Measurements from ENCODE around the gene CRYBA1.
"Not testable (repeated sequence)": the region's sequence is repeated elsewhere in the genome, so short reads cannot be mapped to it uniquely, and the experiment has no call there.

The CRYBA1 gene, protein sequence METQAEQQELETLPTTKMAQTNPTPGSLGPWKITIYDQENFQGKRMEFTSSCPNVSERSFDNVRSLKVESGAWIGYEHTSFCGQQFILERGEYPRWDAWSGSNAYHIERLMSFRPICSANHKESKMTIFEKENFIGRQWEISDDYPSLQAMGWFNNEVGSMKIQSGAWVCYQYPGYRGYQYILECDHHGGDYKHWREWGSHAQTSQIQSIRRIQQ

DNA sequence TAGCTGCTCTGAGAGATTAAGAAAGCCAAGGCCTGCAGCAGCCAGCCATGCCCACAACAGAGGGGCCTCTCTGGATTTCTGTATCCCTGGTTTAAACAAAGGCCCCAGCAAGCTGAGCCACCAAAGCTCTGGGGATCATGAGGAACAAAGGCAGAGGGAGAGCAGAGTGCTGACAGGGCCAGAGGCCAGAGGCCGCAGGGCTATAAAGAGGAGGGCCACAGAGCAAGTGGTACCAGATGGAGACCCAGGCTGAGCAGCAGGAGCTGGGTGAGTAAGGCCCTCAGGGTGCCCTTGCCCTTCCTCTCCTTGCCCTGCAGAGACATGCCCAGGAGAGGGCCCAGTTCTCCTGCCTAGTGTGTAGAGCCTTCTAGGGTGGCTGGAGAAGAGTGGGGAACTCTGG is at the start of gene CRYBA1:
TSS of gene CRYBA1 (plus strand) at position 232 of the 400 bp plus-strand sequence. CDS start at position 237, 5 bp downstream.
- H3K4me3 ChIP-seq (ENCODE audit: low read depth, low read length) = no peak within 1 kb of the TSS
- TF ChIP-seq, protein P1, sequence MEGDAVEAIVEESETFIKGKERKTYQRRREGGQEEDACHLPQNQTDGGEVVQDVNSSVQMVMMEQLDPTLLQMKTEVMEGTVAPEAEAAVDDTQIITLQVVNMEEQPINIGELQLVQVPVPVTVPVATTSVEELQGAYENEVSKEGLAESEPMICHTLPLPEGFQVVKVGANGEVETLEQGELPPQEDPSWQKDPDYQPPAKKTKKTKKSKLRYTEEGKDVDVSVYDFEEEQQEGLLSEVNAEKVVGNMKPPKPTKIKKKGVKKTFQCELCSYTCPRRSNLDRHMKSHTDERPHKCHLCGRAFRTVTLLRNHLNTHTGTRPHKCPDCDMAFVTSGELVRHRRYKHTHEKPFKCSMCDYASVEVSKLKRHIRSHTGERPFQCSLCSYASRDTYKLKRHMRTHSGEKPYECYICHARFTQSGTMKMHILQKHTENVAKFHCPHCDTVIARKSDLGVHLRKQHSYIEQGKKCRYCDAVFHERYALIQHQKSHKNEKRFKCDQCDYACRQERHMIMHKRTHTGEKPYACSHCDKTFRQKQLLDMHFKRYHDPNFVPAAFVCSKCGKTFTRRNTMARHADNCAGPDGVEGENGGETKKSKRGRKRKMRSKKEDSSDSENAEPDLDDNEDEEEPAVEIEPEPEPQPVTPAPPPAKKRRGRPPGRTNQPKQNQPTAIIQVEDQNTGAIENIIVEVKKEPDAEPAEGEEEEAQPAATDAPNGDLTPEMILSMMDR (IDR thresholded peaks at IDR 0.05; ENCODE audit: low read depth, low read length, missing control alignments) = no peak
- no peak for DNase-seq (ENCODE audit: low read depth)

DNA sequence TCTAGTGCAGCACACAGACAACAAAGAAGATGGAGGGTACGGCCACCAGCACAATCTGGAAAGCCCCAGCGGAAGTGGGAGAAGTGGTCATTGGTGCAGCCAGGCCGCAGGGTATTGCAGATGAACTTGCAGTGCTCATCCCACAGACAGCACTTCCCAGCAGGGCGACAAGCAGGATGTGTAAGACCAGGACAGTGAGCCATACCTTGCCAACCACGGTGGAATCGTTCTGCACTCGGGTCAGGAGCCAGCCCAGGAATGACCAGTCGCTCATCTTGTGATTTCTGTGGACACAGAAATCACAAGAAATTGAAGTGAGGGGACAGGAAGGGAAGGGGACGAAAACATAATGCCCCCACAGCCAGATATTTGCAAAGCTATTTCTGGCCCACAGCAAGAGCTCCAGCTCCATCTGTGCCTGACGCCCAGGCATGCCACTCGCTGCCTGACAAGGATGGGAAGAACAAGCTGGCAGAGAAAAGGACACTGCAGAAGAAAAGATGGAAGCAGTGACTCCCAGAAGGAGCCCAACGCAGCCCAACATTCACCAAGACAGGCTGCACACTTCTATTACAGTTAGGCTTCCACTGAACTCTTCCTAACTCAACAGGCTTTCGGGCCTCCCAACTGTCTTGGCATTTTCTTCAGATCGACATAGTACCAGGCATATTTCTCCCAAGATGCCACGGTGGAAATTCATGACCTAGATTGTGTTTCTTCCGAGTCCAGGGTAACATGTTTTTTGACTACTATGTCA is 49.0 kb upstream of the CRYBA1 start:
- H3K4me3 ChIP-seq (ENCODE audit: low read depth, low read length) = no peak overlapping the region
- no peak for DNase-seq (ENCODE audit: low read depth)
- TF ChIP-seq, protein P1 (IDR thresholded peaks at IDR 0.05; ENCODE audit: low read depth, low read length, missing control alignments) = no peak

DNA sequence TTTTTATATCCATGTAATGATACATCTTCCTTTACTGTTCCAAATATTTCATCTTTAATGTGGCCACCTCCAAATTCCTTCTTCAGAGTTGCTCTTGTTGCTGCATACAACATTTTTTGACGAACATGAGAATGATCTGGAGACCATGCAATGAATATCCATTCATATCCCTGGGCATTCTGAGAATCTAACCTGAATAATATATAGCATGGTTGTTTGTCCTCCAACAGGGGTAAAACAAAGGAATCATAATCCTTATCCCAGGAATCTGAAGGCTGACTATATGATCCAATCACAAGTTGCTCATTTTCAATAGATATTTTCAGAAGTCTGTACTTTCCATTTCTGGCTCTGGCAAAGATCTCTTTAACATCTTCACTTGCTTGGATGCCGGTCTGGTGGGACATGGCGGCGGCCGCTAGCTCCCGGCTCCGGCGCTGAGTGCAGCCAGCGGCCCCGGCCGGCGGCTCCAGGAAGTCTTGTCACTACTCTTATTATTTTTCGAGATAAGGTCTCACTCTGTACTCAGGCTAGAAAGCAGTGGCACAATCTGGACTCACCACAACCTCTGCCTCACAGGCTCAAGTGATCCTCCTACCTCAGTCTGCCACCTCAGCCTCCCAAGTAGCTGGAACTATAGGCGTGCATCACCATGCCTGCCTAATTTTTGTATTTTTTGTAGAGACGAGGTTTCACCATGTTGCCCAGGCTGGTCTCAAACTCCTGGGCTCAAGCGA is 42.4 kb upstream of the CRYBA1 start:
- not testable (repeated sequence) for H3K4me3 ChIP-seq (ENCODE audit: low read depth, low read length); DNase-seq (ENCODE audit: low read depth)

DNA sequence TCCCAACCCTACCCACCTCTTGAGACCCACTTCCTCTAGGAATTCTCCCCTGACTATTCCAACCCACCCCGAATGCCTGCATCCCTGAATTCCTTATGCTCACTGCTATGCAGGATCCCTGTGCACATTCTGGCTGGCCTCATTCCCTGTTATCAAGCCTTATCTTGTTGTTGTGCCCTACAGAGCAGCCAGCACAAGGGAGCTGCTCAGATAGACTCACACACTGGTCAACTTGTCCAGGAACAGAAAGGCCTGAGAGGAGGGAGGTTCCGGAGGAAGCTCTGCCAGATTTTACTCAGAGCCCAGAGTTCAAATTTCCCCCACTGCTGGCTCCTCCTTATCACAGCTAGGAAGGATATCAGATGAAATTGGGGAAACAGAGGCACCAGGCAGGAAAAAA is 41.6 kb upstream of the CRYBA1 start:
- no peak overlapping the region for H3K4me3 ChIP-seq (ENCODE audit: low read depth, low read length)
- TF ChIP-seq, protein P1 (IDR thresholded peaks at IDR 0.05; ENCODE audit: low read depth, low read length, missing control alignments) = no peak
- no peak for DNase-seq (ENCODE audit: low read depth)

DNA sequence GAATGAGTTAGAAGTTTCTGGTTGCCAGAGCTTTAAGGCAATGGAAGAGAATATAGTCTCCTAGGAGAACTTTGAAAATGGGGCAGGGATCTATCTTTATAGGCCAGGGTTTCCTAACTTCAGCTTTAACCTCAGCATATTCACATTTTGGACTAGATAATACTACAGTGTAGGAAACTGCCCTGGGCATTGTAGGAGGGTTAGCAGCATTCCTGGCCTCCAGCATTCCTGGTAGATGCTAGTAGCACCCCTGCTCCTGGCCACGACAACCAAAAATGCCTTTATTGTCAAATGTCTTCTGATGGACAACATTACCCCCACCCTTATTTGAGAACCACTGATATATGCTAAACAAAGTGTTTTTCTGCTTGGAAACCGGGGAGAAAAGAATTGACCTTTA is 38.7 kb upstream of the CRYBA1 start:
- TF ChIP-seq, protein P1 (IDR thresholded peaks at IDR 0.05; ENCODE audit: low read depth, low read length, missing control alignments) = no peak
- DNase-seq (ENCODE audit: low read depth) = no peak

DNA sequence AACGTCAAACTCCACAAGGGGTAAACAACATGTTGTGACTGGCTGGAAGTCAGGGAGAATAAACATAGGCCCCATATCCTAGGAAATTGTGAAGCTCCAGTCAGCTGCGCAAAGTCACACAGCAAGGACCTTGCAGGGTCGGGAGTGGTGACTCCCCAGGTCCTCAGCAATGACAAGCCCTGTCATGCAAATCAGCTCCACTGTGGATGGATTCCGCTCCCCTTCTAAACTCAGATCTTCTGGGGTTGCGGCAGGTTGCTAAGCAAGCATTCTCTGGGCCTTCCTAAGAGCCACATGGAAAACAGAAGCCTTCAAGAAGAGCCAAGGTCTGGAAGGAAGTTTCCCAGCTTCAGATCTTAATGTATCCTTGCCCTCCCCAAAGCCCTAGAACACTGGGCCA is 37.6 kb upstream of the CRYBA1 start:
- H3K4me3 ChIP-seq (ENCODE audit: low read depth, low read length) = no peak overlapping the region
- TF ChIP-seq, protein P1 (IDR thresholded peaks at IDR 0.05; ENCODE audit: low read depth, low read length, missing control alignments) = no peak
- no peak for DNase-seq (ENCODE audit: low read depth)

More for the DNA sequence above, 38.7 kb upstream of the CRYBA1 start:
- no peak overlapping the region for H3K4me3 ChIP-seq (ENCODE audit: low read depth, low read length)

DNA sequence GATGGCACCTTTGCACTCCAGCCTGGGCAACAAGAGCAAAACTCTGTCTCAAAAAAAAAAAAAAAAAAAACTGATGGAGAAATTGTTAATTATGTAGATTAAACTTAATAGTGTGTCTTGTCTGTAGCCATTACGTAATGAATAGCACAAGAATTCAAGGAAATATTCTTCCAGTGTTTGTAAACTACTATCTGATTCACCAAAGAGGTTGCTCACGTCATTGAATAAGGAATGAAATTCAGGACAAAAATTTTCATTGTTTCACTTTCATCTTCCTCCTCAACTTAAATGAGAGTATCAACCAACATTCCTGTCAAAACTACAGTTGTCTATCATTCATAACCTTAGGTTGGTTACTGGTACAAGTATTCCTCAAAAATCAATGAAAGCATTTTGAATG is 35.8 kb upstream of the CRYBA1 start:
- no peak for DNase-seq (ENCODE audit: low read depth)
- TF ChIP-seq, protein P1 (IDR thresholded peaks at IDR 0.05; ENCODE audit: low read depth, low read length, missing control alignments) = no peak
- H3K4me3 ChIP-seq (ENCODE audit: low read depth, low read length) = no peak overlapping the region
